ENCODE measurements around the gene PGP.

The PGP gene

DNA sequence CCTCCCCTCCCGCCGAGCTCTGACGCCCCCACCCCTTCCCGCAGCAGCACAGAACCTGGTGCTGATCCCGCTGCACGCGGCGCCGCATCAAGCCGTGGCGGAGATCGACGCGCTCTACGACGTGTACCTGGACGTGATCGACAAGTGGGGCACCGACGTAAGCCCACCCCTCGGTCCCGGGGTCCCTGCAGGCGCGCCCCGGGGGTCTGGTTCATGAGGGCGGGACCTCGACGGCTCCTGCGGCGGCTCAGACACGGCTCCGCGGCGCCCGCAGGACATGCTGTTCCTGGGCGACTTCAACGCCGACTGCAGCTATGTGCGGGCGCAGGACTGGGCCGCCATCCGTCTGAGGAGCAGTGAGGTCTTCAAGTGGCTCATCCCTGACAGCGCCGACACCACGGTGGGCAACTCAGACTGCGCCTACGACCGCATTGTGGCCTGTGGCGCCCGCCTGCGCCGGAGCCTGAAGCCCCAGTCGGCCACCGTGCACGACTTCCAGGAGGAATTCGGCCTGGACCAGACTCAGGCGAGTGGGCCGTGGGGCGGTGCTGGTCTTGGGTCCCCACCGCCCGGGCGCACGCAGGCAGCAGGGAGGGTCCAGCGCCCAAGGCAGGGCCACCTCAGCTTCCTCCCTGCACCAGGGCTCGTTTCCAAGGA lies 23.0 kb upstream of the PGP start:
- in situ Hi-C loops (cut with HindIII; ENCODE audit: low sequenced_read_pairs): no loop called here

DNA sequence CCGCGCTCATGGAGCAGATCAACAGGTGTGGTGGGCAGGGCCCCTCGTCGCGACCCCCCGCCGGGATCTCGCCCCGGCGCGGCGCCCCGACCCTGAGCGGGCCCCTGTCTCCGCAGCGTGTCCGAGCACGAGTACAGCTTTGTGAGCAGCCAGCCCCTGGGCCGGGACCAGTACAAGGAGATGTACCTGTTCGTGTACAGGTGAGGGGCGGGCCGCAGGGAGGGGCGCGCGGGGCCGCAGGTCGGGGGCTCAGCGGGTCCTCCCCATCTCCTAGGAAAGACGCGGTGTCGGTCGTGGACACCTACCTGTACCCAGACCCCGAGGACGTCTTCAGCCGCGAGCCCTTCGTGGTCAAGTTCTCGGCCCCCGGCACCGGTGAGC lies 22.5 kb upstream of the PGP start:
- in situ Hi-C loops (cut with HindIII; ENCODE audit: low sequenced_read_pairs): no loop called here

- in situ Hi-C loops (cut with HindIII; ENCODE audit: low sequenced_read_pairs): no loop called here
Observed at GRCh38 chr16:2236337-2237101, 21.9 kb upstream of the PGP start, which contains the start of gene DNASE1L2. DNASE1L2 (plus strand) TSS chr16:2236444; CDS start chr16:2236817, 373 bp downstream.

- in situ Hi-C loops (cut with HindIII; ENCODE audit: low sequenced_read_pairs): no loop called here
Observed at GRCh38 chr16:2235695-2236336, 21.2 kb upstream of the PGP start.

DNA sequence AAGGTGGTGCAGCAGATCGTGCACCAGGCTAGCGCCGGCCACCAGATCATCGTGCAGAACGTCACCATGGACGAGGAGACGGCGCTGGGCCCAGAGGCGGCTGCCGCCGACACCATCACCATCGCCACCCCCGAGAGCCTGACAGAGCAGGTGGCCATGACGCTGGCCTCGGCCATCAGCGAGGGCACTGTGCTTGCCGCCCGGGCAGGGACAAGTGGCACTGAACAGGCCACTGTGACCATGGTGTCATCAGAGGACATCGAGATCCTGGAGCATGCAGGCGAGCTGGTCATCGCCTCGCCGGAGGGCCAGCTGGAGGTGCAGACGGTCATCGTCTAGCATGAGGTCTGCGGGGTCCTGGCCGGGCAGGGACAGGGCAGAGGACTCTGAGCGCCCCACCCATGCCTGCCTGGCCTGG lies 20.6 kb upstream of the PGP start:
- in situ Hi-C loops (cut with HindIII; ENCODE audit: low sequenced_read_pairs): no loop called here

- in situ Hi-C loops (cut with HindIII; ENCODE audit: low sequenced_read_pairs): no loop called here
Observed at GRCh38 chr16:2234813-2235170, 20.2 kb upstream of the PGP start.

DNA sequence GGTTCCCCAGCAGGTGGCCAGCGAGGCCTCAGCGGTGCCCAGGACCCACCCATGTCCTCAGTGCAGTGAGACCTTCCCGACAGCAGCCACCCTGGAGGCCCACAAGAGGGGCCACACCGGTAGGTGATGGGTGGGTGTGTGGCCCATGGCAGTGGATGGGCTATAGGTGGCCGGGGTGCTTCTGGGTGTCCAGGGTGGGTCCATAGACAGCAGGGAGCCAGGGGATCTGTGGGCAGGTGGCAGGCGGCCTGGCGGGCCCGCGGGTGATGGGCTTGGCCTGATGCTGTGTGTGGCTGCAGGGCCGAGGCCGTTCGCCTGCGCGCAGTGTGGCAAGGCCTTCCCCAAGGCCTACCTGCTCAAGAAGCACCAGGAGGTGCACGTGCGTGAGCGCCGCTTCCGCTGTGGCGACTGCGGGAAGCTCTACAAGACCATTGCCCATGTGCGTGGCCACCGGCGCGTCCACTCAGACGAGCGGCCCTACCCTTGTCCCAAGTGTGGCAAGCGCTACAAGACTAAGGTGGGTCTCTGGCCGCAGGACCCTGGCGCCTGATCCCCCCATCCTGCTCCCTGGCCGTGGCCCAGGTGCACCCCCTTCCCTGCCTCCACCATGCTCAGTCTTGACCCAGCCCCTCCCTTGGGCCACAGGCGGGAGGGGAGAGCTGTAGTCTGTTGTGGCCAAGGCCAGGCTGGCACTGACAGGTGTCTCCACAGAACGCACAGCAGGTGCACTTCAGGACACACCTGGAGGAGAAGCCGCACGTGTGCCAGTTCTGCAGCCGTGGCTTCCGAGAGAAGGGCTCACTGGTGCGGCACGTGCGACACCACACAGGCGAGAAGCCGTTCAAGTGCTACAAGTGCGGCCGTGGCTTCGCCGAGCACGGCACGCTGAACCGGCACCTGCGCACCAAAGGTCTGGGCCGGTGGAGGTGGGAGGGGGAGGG lies 19.5 kb upstream of the PGP start:
- in situ Hi-C loops (cut with HindIII; ENCODE audit: low sequenced_read_pairs): no loop called here

DNA sequence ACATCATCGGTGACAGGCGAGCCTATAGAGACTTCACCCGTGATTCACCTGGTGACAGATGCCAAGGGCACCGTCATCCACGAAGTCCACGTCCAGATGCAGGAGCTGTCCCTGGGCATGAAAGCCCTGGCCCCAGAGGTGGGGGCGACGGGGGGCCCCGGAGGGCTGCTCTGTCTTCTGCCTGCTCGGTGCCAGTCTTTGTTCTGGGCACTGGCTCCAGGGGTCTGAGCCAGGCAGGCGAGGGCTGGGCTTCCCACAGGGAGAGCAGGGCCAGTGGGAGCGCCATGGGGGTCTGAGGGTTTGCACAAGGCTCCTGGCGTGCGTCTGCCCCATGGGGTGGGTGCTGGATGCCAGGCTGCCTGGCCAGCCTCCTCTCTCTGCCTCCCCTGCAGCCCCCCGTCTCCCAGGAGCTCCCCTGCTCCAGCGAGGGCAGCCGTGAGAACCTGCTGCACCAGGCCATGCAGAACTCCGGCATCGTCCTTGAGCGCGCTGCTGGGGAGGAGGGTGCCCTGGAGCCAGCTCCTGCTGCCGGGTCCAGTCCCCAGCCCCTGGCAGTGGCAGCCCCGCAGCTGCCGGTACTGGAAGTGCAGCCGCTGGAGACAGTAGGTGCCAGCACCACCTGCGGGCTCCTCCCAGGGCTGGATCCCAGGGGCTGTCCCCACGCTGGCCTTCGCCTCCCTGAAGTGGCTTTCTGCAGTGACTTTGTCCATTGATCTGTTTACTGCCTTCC lies 18.6 kb upstream of the PGP start:
- in situ Hi-C loops (cut with HindIII; ENCODE audit: low sequenced_read_pairs): no loop called here

DNA sequence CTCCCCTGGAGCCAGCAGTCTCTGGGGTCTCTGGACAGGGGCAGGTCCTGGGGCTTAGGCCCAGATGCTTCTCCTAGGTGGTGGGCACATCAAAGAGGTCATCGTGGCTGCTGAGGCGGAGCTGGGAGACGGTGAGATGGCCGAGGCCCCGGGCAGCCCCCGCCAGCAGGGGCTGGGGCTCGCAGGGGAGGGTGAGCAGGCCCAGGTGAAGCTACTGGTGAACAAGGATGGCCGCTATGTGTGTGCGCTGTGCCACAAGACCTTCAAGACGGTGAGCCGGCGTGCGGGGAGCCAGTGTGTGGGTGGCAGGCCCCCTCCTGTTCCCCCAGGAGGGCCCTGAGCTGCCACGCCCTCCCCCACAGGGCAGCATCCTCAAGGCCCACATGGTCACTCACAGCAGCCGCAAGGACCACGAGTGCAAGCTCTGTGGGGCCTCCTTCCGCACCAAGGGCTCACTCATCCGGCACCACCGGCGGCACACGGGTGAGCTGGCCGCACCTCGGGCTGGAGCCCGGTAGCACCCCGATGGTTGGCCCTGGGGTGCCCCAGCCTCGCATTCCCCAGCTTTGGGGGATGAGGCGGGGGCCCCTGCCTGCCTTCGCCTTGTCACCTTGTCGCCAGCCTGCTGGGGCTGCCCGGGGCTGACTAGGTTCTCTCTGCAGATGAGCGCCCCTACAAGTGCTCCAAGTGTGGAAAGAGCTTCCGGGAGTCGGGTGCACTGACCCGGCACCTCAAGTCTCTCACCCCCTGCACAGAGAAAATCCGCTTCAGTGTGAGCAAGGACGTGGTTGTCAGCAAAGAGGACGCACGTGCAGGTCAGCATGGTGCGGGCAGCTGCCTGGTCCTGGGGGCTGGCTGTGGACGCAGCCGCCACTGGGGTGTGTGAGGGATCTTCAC lies 17.7 kb upstream of the PGP start:
- in situ Hi-C loops (cut with HindIII; ENCODE audit: low sequenced_read_pairs): no loop called here

DNA sequence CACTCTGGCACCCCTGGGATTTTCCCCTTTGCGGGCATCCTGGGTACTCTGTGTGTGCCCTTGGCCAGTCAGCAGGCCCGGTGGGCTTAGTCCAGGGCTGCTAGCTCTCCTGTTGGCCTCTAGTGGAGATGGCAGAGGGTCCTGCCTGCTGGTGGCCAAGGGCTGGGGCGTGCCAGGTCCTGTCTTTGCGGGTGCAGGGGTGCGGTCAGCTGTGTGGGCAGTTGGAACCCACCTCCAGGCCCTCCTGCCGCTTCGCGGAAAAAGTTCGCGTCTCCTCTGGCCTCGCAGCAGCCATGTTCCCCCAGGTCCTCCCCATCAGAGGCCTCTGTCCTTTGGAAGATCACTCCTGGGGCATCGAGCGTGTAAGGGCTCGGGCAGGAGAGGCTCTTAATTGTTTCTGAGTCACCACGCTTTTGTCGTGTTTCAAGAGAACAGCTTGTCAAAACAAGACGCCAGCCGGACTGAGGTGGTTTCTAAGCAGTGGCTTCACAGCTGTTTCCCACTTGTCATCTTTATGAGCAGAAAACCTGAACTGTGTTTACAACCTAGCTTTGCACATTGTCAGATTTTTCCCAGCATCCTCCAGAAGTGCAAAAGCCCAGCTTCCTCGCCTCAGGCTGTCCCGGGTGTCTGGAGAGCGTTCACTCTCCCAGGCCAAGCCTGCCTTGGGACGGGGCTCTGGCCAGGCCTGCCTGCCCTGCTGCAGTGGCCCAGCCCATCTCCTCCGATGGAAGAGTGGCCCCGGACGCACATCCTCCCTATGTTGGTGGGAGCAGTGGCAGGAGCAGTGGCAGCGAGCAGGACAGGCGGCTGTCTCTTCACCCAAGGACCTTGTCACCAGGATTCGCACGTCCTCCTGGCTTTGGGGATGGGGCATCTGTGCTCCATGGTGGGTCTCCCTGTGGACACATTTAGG lies 16.6 kb upstream of the PGP start:
- in situ Hi-C loops (cut with HindIII; ENCODE audit: low sequenced_read_pairs): no loop called here

- in situ Hi-C loops (cut with HindIII; ENCODE audit: low sequenced_read_pairs): no loop called here
Observed at GRCh38 chr16:2230376-2230775, 15.7 kb upstream of the PGP start.

- in situ Hi-C loops (cut with HindIII; ENCODE audit: low sequenced_read_pairs): no loop called here
Observed at GRCh38 chr16:2229632-2230250, 15.1 kb upstream of the PGP start.

DNA sequence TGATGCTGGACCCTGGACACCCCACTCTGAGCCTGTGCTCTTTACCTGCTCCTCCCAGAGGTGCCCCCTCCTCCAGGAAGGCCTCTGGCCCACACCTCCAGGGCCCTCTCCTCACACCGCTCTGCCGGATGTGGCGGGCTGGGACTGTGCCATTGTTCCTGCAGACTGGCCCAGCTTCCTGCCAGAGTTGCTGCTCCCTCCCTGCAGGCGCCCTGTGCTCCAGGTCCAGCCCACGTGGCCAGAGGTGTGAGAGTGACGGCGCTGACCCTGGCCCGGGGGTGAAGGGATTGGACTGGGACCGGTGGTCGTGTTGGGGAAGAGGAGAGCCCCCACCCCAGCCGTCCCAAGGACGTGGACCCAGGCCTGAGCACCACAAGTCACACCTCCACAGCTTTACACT lies 14.5 kb upstream of the PGP start:
- in situ Hi-C loops (cut with HindIII; ENCODE audit: low sequenced_read_pairs): no loop called here

GRCh38 chr16:2228161-2228824 lies 13.7 kb upstream of the PGP start:
- in situ Hi-C loops (cut with HindIII; ENCODE audit: low sequenced_read_pairs): no loop called here

DNA sequence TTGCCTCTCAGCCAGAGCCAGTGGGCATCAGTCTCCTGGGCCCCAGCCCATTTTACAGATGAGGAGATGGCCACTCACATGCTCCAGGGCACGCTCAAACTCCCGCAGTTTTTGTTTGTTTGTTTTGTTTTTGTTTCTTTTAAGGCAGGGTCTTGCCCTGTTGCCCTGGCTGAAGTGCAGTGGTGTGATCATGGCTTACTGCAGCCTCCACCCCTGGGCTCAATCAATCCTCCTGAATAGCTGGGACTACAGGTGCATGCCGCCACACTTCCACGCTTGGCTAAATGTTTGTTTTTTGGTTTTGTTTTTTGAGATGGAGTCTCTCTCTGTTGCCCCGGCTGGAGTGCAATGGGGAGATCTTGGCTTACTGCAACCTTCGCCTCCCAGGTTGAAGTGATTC lies 12.3 kb upstream of the PGP start:
- in situ Hi-C loops (cut with HindIII; ENCODE audit: low sequenced_read_pairs): no loop called here

- in situ Hi-C loops (cut with HindIII; ENCODE audit: low sequenced_read_pairs): no loop called here
Observed at GRCh38 chr16:2226245-2226793, 11.7 kb upstream of the PGP start.

DNA sequence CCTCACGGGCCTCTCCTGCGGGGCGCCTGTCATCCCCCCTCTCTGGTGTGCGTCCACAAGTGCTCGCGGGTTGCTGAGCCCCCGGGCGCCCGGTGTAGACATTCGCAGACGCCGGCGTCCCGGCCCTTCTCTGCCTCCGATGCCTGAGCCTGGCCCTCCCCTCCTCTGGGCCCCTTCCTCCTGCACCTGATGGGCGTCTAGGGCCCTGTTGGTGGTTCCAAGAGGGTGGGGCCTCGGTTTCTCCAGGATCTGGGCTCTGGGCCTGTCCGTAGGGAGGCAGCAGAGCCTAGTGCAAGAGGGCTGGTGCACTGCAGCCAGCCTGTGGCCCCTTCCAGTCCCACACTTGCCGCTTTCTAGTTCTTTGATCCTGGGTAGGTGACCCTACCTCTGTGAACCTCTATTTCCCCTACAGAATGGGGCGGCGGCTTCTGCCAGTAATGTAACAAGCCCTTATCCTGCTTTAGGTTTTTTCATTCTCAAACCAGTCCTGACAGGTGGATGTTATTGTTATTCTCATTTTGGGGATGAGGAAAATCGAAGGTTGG lies 9.4 kb upstream of the PGP start:
- in situ Hi-C loops (cut with HindIII; ENCODE audit: low sequenced_read_pairs): no loop called here
